Activated T-helper 17 cell treated with anti-CD3 and anti-CD28 coated beads, Interleukin-2, amount 50 U/mL, for 72 hours (primary cell): ENCODE measurements around the gene COPA. TPM values are rescaled to one million over a fixed set of nuclear protein-coding genes. Genes with fewer than 3 reads are reported as not detected.

Source experiments
- ATAC-seq: fragments of 150-1000 bp; cut with Tn5 transposase; replicated peaks from 2 replicates; pipeline ENCODE4 v1.10.0; 2021; ENCODE audit warnings: mild to moderate bottlenecking, moderate library complexity
- H3K27ac Mint-ChIP-seq: one replicate; pipeline ENCODE4 v1.8.0; 2022; ENCODE audit warnings: mixed read lengths
- H3K27me3 Mint-ChIP-seq: one replicate; pipeline ENCODE4 v1.8.0; 2022; ENCODE audit warnings: mixed read lengths
- H3K36me3 Mint-ChIP-seq: one replicate; pipeline ENCODE4 v1.8.0; 2022; ENCODE audit warnings: low read depth, mild to moderate bottlenecking, mixed read lengths
- H3K4me1 Mint-ChIP-seq: one replicate; pipeline ENCODE4 v1.8.0; 2022; ENCODE audit warnings: mixed read lengths
- H3K4me3 Mint-ChIP-seq: one replicate; pipeline ENCODE4 v1.8.0; 2022; ENCODE audit warnings: mild to moderate bottlenecking, mixed read lengths
- H3K9me3 Mint-ChIP-seq: one replicate; pipeline ENCODE4 v1.8.0; 2022; ENCODE audit warnings: mixed read lengths
- total RNA-seq, 2 donors: library from RNA; stranded (reverse); gene quantifications; one replicate each; pipeline ENCODE4 v1.2.3, GENCODE V29; 2022

COPA gene
- total RNA-seq, 2 donors from 2014 or later = 136 to 178 TPM

DNA sequence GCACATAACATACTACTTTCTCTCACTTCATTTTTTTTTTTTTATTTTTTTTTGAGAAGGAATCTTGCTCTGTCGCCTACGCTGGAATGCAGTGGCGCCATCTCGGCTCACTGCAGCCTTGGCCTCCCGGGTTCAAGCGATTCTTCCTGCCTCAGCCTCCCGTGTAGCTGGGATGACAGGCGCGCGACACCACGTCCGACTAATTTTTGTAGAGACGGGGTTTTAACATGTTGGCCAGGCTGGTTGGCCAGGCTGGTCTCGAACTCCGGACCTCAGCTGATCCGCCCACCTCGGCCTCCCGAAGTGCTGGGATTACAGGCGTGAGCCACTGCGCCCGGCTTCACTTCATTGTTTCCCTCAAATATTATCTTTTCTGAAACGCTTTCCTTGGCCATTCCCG lies 57.5 kb downstream of the COPA start:
- H3K4me1 Mint-ChIP-seq = peaks cover 12% of the 10 kb centered on the region
- peaks cover 75% of the 10 kb centered on the region for H3K36me3 Mint-ChIP-seq
- no peak for ATAC-seq
- H3K4me3 Mint-ChIP-seq = peak overlapping the region; percentile 97
- no peaks in the 10 kb centered on the region for H3K27me3 Mint-ChIP-seq
- H3K9me3 Mint-ChIP-seq = no peaks in the 10 kb centered on the region
- H3K27ac Mint-ChIP-seq = peak overlapping the region; percentile 98

DNA sequence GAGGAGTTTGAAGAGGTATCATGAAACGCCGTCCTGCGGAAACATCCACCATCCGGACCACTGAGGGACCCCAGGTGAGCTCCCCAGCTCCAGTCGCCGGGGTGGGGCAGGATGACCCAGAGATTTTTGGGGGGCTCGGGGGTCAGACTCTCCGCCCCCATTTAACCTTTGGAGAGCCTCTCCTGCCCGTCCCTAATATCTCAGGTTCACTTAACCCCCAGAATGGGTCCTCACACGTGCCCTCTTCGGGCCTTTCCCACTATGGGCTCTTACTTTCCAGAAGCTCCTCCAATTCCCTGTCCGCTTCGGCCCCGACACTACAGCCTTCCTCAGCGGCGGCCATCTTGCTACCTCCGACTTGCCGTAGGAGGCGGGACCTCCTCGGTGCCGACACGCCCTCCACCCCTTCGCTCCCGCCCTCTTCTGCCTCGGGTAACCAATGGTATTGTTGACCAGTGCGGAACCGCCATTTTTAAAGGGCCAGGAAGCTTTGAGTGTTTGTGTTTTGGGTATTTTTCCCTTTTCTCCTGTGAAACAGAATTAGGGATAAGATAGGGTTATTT lies 58.2 kb downstream of the COPA start, which contains the start of gene PEX19:
Gene PEX19 (minus strand): TSS at position 352 of the 563 bp plus-strand sequence. CDS start 9 bp downstream, at position 343.
- peak; percentile 100 for ATAC-seq
- H3K4me3 Mint-ChIP-seq = peak within 1 kb of the TSS; percentile 97
- peak within 1 kb of the TSS; percentile 98 for H3K27ac Mint-ChIP-seq
- H3K9me3 Mint-ChIP-seq = no peaks in the 10 kb centered on the region
- H3K4me1 Mint-ChIP-seq = peaks cover 16% of the 10 kb centered on the region
- H3K36me3 Mint-ChIP-seq = peaks cover 75% of the 10 kb centered on the region
- H3K27me3 Mint-ChIP-seq = no peaks in the 10 kb centered on the region

DNA sequence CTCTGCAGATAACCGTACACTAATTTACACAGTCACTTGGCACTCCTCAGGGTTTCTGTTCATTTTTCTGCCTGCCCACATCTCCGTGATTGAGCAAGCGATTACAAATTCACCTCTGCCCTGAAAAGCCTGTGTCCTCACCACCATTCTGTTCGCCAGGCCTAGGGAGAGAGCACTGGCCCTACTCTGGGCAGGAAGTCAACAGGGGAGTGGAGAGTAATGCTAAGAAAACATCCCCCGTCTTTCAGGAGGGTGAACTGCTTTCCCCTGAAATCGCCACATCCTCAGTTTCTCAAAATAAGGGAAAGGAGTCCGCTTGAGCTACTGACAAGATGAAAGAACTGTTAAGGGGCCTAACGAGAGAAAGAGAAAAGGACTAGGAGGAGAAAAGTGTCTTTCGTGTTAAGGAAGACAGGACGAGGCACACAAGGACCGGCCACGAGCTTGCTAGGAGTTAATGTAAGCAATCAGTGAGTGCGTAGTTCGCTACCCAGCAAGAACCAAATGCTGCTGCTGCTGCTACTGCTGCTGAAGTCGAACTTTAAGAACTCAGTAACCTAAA lies 58.7 kb downstream of the COPA start:
- peak overlapping the region; percentile 97 for H3K4me3 Mint-ChIP-seq
- peaks cover 75% of the 10 kb centered on the region for H3K36me3 Mint-ChIP-seq
- H3K27me3 Mint-ChIP-seq = no peaks in the 10 kb centered on the region
- peak; percentile 41 for ATAC-seq
- peaks cover 16% of the 10 kb centered on the region for H3K4me1 Mint-ChIP-seq
- no peaks in the 10 kb centered on the region for H3K9me3 Mint-ChIP-seq
- peak overlapping the region; percentile 98 for H3K27ac Mint-ChIP-seq

GRCh38 chr1:160282807-160283206 lies 60.2 kb downstream of the COPA start:
- ATAC-seq = no peak
- Mint-ChIP-seq H3K4me3 (no peak overlapping the region), H3K27me3 (no peaks in the 10 kb centered on the region), H3K9me3 (no peaks in the 10 kb centered on the region), H3K36me3 (peaks cover 76% of the 10 kb centered on the region), H3K27ac (no peak overlapping the region), H3K4me1 (peaks cover 16% of the 10 kb centered on the region)

- H3K36me3 Mint-ChIP-seq = peaks cover 69% of the 10 kb centered on the region
- no peak overlapping the region for H3K4me3 Mint-ChIP-seq
- H3K9me3 Mint-ChIP-seq = no peaks in the 10 kb centered on the region
- H3K27me3 Mint-ChIP-seq = no peaks in the 10 kb centered on the region
- no peak for ATAC-seq
- H3K27ac Mint-ChIP-seq = no peak overlapping the region
- peaks cover 4% of the 10 kb centered on the region for H3K4me1 Mint-ChIP-seq
Measured at GRCh38 chr1:160277987-160278386, 65.1 kb downstream of the COPA start.

DNA sequence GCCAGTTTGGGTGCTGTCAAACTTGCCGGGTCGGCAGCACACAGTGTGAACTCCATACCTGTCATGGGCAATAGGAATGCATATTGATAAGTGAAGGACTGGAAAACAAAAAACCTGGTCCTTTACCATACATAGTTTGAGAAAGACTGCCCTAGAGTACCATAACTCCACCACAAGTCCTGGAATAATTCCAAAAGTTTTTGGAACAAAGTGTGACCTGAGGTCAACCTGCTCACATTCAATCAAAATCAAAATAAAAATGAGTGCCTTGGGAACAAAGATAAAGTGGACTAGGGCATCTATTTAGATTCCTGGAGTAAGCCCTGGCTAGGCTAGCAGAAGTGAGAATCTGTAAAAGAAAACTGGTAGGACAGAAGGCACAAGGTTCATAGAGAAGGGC lies 65.7 kb downstream of the COPA start:
- Mint-ChIP-seq H3K4me3 (no peak overlapping the region), H3K4me1 (peaks cover 4% of the 10 kb centered on the region), H3K27me3 (no peaks in the 10 kb centered on the region), H3K36me3 (peaks cover 63% of the 10 kb centered on the region), H3K27ac (no peak overlapping the region), H3K9me3 (no peaks in the 10 kb centered on the region)
- ATAC-seq = no peak

- no peak overlapping the region for H3K27ac Mint-ChIP-seq
- no peaks in the 10 kb centered on the region for H3K9me3 Mint-ChIP-seq
- no peak overlapping the region for H3K4me3 Mint-ChIP-seq
- no peak for ATAC-seq
- no peaks in the 10 kb centered on the region for H3K27me3 Mint-ChIP-seq
- no peaks in the 10 kb centered on the region for H3K4me1 Mint-ChIP-seq
- H3K36me3 Mint-ChIP-seq = no peaks in the 10 kb centered on the region
Measured at GRCh38 chr1:160271025-160271424, 72.0 kb downstream of the COPA start.

DNA sequence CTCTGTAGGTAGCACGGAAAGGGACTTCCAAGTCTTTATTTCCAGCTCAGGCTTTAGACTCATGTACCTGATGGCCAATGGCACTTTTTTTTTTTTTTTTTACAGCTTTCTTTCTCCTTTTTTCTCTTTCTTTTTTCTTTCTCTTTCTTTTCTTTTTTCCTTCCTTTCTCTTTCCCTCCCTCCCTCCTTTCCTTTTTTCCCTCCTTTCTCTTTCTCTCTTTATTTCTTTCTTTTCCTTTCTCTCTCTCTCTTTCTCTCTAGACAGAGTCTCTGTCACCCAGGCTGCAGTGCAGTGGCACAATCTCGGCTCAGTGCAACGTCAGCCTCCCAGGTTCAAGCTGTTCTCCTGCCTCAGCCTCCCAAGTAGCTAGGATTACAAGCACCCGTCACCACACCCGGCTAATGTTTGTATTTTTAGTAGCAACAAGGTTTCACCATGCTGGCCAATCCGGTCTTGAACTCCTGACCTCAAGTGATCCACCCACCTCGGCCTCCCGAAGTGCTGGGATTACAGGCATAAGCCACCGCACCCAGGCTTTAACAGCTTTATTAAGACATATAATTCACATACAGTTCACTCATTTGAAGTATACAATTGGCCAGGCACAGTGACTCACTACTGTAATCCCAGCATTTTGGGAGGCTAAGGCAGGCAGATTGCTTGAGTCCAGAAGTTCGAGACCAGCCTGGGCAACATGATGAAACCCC lies 75.6 kb downstream of the COPA start:
- Mint-ChIP-seq H3K9me3 (no peaks in the 10 kb centered on the region), H3K4me3 (no peak overlapping the region), H3K27ac (no peak overlapping the region), H3K36me3 (peaks cover 2% of the 10 kb centered on the region), H3K4me1 (peaks cover 8% of the 10 kb centered on the region), H3K27me3 (no peaks in the 10 kb centered on the region)
- ATAC-seq = no peak

- ATAC-seq = no peak
- no peak overlapping the region for H3K27ac Mint-ChIP-seq
- no peaks in the 10 kb centered on the region for H3K27me3 Mint-ChIP-seq
- H3K4me1 Mint-ChIP-seq = peaks cover 16% of the 10 kb centered on the region
- no peak overlapping the region for H3K4me3 Mint-ChIP-seq
- no peaks in the 10 kb centered on the region for H3K9me3 Mint-ChIP-seq
- H3K36me3 Mint-ChIP-seq = peaks cover 26% of the 10 kb centered on the region
Measured at GRCh38 chr1:160264795-160265307, 78.2 kb downstream of the COPA start.

GRCh38 chr1:160261893-160262794 lies 80.9 kb downstream of the COPA start, which contains the start of gene DCAF8:
Gene DCAF8 (minus strand): TSS chr1:160262549. CDS start chr1:160244008, 18,541 bp downstream.
- Mint-ChIP-seq H3K36me3 (peaks cover 47% of the 10 kb centered on the region), H3K27ac (peak within 1 kb of the TSS; percentile 99), H3K27me3 (no peaks in the 10 kb centered on the region), H3K9me3 (no peaks in the 10 kb centered on the region), H3K4me1 (peaks cover 28% of the 10 kb centered on the region), H3K4me3 (peak within 1 kb of the TSS; percentile 98)
- peak; percentile 78 for ATAC-seq

DNA sequence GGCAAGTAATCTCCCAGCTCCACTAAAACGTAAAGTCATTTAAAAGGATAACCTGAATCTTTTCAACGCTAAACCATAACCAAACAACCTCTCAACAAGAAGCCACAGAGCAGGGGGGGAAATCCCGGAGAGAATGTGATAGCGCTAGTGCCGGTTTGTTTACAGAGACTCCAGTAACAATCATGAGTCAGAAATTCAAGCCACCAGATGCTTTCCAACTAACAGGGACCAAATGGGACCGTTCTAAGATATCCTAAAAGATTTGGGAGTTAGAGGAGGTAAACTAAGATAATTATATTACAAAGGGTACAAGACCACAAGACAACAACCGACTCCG lies 81.5 kb downstream of the COPA start:
- peak; percentile 60 for ATAC-seq
- H3K27me3 Mint-ChIP-seq = no peaks in the 10 kb centered on the region
- H3K36me3 Mint-ChIP-seq = peaks cover 51% of the 10 kb centered on the region
- H3K9me3 Mint-ChIP-seq = no peaks in the 10 kb centered on the region
- peaks cover 28% of the 10 kb centered on the region for H3K4me1 Mint-ChIP-seq
- peak overlapping the region; percentile 98 for H3K4me3 Mint-ChIP-seq
- peak overlapping the region; percentile 99 for H3K27ac Mint-ChIP-seq

DNA sequence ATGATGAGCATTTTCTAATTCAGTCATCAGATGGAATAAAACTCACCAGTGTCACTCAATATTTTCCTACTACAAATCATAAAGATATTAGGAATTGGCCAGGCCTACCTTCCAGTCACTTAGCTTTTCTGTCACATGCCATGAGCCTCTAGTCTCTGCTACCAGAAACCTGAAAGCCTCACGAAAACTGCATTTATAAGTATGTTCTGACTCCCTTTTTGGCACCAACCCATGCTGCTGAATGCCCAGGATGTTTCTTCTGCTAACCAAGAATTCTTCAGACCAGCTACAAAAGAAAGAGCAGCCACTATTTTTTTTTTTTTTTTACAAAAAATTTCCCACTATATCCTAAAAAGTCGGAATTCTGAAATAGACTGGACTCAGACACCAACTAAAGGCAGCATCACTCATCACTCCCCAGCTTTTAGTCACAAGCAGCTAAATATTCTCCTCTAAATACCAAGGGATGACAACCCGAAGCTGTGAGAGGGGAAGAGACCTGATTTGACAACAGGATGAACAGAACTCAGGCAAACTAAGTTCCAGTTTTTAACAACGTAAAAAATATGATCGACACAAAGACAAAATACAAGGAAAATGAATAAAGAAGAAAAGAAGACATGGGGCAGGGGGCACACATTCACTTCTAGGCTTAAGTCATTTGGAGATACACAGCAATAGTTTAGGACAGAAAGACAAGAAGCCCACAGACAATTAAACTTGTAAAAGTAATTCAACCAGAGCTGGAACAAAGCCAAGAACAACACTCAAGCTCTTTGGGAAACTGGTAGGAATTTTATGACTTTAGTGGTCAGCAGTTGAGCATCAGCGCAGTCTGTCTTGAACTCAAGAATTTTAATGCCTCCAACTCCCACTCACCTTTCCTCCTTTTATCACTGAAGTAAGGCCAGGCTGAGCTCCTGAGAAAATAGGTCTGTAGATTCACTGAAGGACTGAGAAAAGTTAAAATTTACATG lies 82.4 kb downstream of the COPA start:
- Mint-ChIP-seq H3K36me3 (peaks cover 57% of the 10 kb centered on the region), H3K4me3 (peak overlapping the region; percentile 98), H3K27ac (peak overlapping the region; percentile 99), H3K4me1 (peaks cover 28% of the 10 kb centered on the region), H3K27me3 (no peaks in the 10 kb centered on the region), H3K9me3 (no peaks in the 10 kb centered on the region)
- ATAC-seq = no peak

GRCh38 chr1:160258177-160258798 lies 84.8 kb downstream of the COPA start:
- Mint-ChIP-seq H3K36me3 (peaks cover 79% of the 10 kb centered on the region), H3K4me3 (peak overlapping the region; percentile 98), H3K9me3 (no peaks in the 10 kb centered on the region), H3K27me3 (no peaks in the 10 kb centered on the region), H3K27ac (no peak overlapping the region), H3K4me1 (peaks cover 21% of the 10 kb centered on the region)
- no peak for ATAC-seq
